Renal pelvis (tissue), 4 donors: ENCODE measurements around the gene PIGR. TPM values are rescaled to one million over a fixed set of nuclear protein-coding genes. Genes with fewer than 3 reads are reported as not detected.

Experiments used
- DNase-seq: peaks from one replicate; pipeline ENCODE4 v3.0.0-alpha.2; 2013
- polyA plus RNA-seq, 3 donors: library from polyadenylated mRNA; unstranded; fragments of 120-200 nt; gene quantifications; one replicate each; pipeline ENCODE4 v1.2.1, GENCODE V29; 2013; ENCODE audit not compliant: insufficient read length in 3 of 3

The PIGR gene
- polyA plus RNA-seq, 3 donors: 0.87 to 1.8 (median 1.4) TPM

DNA sequence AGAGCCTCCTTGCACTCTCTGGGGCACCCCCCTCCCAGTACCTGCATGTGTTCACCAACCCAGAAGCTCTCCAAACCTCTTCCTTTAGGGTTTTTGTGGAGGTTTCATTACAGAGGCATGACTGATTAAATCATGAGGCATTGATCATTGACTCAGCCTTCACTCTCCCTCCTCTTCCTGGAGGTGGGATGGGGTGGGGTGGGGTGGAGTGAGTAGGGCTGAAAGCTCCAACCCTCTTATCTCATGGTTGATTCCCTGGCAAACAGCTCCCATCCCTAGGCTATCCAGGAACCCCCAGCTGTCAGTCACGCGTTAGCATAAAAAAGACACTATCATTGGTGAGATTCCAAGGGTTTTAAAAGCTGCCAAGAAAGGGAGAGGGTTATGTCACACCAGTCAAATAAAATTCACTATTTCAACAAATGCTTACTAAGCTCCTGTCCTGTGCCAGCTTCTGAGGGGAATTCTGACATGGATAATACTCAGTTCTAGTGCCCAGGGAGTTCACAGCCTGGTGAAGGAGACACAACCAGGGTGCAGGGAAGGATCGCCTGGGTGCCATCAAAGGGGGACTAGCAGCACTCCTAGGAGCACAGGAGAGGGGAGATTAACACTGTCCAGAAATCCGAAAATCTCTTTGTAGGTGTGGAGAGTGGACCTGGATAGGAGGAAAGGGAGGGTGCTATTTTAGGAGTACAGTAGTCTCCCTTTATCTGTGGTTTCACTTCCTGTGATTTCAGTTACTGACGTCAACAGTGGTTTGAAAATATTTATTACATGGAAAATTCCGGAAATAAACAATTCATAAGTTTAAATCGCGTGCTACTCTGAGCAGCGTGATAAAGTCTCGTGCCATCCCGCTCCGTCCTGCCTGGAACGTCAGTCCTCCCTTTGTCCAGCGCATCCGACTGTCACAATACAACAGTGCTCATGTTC is 55.9 kb downstream of the PIGR start:
- no peak for DNase-seq

- no peak for DNase-seq
Measured at GRCh38 chr1:206887701-206888100, 58.6 kb downstream of the PIGR start.

DNA sequence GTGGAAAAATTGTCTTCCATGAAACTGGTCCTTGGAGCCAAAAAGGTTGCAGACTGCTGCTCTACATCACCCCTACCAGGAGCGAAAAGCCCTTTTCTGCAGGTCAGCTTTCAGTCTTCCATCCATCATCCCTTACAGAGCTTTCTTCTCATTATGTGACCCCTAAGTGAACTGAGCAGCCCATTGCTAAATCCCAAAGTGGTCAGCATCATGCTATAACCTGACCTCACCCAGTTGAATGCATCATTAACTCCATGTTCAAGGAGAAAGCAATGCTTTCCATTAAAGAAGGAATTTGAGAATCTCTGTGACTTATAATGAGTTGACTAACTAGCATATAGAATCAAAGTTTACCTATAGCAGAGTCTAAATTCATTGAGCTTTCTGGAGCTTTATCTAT is 59.4 kb downstream of the PIGR start:
- peak; percentile 53 for DNase-seq

DNA sequence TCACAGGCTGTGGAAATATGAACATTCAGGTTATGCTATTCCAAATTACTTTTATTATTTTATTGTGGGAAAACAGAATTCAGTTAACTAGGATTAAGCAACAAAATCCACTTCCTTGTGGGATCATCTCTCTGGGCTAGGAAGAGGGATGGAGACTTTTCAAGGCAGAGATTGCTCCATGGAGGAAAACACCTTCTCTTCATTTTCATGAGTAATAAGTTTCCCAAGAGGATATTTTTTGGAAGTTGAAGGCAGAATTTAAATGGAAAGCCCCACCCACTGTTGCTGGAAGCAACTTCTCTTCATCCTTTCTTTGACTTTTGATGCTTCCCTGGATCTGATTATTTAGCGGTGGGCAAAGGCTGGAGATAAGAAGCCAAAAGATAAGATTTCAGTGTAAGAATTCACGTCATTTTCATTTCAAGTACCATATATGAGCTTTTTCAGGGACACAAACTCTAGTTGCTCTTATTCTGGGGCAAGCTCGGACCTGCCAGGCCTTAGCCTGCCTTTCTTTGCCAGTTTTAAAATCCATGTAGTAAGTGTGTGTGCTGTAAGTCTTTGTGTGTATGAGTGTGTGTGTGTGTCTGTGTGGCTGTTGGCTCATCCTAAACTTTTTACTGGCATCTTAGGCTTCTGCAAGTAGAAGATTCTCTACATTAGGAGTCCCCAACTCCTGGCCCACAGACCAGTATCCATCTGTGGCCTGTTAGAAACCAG is 60.8 kb downstream of the PIGR start:
- DNase-seq: no peak

GRCh38 chr1:206883876-206884275 is 62.4 kb downstream of the PIGR start:
- DNase-seq: no peak

GRCh38 chr1:206883160-206883559 is 63.1 kb downstream of the PIGR start:
- DNase-seq: no peak

GRCh38 chr1:206882555-206882954 is 63.7 kb downstream of the PIGR start:
- no peak for DNase-seq

GRCh38 chr1:206880314-206880713 is 66.0 kb downstream of the PIGR start:
- DNase-seq: no peak

Other genes with a start within 250 kb of the PIGR start
- gene IL19, start 175.7 kb downstream of the PIGR start, polyA plus RNA-seq: 1 to 10 TPM in 1 of 3 donors, under 1 TPM in 2; 0.62 to 1.2 (median 0.83) TPM
- under 1 TPM; 0.07 to 0.65 (median 0.23) TPM for gene IL10, start 174.0 kb downstream of the PIGR start, polyA plus RNA-seq
- not detected for gene IL20, start 80.8 kb downstream of the PIGR start, polyA plus RNA-seq
- under 1 TPM; 0.30 to 0.36 (median 0.35) TPM for gene IL24, start 49.0 kb downstream of the PIGR start, polyA plus RNA-seq
- gene FCMR, start 24.5 kb downstream of the PIGR start, polyA plus RNA-seq: 1 to 10 TPM; 1.6 to 2.5 (median 2.2) TPM
- gene FCAMR, start 24.0 kb upstream of the PIGR start, polyA plus RNA-seq: 10 to 100 TPM in 1 of 3 donors, 1 to 10 TPM in 2; 6.8 to 10.5 (median 9.5) TPM
- gene C1orf116, start 86.3 kb upstream of the PIGR start, polyA plus RNA-seq: 10 to 100 TPM; 22.0 to 27.0 (median 26.6) TPM
- gene YOD1, start 104.7 kb upstream of the PIGR start, polyA plus RNA-seq: 10 to 100 TPM; 12.6 to 14.7 (median 14.3) TPM
- gene PFKFB2, start 106.8 kb upstream of the PIGR start, polyA plus RNA-seq: 10 to 100 TPM; 14.0 to 23.3 (median 20.6) TPM
- under 1 TPM; 0.20 to 0.74 (median 0.53) TPM for gene C4BPB, start 142.4 kb upstream of the PIGR start, polyA plus RNA-seq
- under 1 TPM; 0.56 to 0.69 (median 0.59) TPM for gene C4BPA, start 157.8 kb upstream of the PIGR start, polyA plus RNA-seq